ENCODE measurements around the gene VPS37C. TPM values are rescaled to one million over a fixed set of nuclear protein-coding genes. Genes with fewer than 3 reads are reported as not detected.
"Not testable (repeated sequence)": the region's sequence is repeated elsewhere in the genome, so short reads cannot be mapped to it uniquely, and the experiment has no call there.

The VPS37C gene
- total RNA-seq, 1 experiment from 2014 or later, result 22.9 TPM

DNA sequence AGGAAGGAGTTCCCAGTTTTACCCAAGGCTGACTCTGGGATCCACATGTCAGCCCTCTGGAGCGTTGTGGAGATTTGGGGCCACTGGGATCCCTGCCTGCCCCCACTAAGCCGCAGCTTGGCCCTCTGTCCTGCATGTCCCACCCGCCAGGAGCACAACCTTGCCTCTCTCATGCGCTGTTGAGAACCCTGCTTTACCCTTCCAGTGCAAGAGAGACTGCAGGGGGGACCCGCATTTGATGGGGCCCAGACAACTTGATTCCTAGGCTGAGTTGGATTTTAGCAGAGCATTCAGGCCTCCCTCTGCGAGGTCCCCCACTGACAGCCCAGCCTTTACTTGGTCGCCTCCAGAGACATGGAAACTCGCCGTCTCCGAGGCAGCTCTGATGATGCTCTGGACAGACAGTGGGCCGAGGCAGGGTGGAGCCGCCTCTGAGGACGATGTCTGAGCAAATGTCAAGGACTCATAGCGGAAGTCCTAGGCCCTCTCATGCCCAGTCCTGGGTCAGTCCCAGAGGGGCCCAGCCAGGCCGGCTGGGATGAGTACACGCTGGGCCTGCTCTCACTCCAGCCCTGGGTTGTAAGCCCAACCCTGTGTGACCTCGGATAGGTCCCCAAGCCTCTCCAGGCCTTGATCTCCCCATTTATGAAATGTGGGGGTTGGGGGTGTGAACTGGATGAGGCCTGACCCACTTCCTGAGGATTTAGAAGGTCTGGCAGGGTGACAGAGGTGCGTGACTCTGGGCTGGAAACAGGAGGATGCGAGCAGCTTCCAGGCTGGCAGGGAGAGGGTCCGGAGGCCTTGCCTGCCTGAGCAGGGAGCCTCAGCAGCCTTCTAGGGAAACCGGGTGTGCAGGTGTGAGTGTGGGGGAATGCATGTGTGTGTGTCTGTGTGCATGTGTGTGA, 58.3 kb downstream of the VPS37C start:
- DNase-seq (ENCODE audit: extremely low read depth, low read depth), result no peak

DNA sequence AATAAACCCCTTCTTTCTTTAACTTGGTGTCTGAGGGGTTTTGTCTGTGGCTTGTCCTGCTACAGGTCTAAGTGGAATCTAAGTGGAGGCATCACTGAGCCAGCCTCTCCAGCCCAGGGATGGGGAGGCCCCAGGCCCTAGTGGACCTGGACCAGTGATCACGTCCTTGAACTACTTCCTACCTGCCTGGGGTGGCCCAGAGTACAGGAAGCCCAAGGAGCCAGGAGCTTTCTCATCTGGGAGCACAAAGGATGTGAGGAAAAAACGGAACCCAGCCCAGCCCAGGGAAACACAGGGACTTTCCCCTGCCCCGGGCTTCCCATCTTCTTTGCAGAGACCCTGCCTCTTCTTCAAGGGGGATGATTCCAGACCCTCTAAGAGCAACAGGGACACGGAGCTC, 62.4 kb downstream of the VPS37C start:
- no peak for DNase-seq (ENCODE audit: extremely low read depth, low read depth)

DNA sequence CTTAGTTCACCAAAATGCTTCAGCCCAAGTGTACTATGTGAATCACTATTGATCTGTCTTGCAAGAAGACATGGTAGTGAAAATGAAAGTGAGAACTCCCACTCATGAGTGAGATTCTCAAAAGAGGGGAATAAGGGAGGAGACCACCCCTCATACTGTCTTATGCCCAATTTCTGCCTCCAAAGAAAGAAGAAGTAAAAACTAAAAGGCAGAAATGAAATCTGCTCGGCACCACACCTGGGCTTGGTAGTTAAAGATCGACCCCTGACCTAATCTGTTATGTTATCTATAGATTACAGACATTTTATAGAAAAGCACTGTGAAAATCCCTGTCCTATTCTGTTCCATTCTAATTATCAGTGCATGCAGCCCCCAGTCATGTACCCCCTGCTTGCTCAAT, 63.0 kb downstream of the VPS37C start:
- DNase-seq (ENCODE audit: extremely low read depth, low read depth), result not testable (repeated sequence)

DNA sequence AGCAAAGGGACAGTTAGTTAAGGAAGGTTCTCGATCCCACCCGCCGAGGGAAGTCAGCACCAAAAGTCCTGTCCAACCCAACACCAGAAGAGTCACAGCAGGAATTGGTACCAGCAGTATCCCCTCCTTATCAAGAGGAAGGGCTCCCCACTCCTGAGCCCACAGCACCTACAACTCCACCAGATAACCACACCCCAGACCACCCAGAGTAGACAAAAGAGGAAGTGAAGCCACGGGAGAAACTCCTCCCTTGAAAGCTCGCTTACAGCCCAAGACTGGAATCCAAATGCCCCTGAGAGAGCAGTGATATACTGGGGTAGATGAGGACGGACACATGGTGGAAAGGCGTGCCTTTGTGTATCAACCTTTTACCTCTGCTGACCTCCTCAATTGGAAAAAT, 66.2 kb downstream of the VPS37C start:
- DNase-seq (ENCODE audit: extremely low read depth, low read depth), result no peak

DNA sequence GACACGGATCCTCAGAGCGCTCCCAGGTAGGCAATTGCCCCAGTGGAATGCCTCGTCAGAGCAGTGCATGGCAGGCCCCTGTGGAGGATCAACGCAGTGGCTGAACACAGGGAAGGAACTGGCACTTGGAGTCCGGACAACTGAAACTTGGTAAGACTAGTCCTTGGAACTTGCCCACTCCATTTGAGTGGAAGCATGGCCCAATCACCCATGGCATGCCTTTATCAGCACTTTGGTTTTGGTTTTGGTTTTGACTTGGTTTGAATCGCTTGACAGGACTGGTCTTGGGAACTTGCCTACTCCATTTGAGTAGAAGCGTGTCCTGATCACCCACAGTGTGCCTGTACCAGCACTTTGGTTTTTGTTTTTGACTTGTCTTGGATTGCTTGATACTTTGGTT, 67.1 kb downstream of the VPS37C start:
- not testable (repeated sequence) for DNase-seq (ENCODE audit: extremely low read depth, low read depth)

DNA sequence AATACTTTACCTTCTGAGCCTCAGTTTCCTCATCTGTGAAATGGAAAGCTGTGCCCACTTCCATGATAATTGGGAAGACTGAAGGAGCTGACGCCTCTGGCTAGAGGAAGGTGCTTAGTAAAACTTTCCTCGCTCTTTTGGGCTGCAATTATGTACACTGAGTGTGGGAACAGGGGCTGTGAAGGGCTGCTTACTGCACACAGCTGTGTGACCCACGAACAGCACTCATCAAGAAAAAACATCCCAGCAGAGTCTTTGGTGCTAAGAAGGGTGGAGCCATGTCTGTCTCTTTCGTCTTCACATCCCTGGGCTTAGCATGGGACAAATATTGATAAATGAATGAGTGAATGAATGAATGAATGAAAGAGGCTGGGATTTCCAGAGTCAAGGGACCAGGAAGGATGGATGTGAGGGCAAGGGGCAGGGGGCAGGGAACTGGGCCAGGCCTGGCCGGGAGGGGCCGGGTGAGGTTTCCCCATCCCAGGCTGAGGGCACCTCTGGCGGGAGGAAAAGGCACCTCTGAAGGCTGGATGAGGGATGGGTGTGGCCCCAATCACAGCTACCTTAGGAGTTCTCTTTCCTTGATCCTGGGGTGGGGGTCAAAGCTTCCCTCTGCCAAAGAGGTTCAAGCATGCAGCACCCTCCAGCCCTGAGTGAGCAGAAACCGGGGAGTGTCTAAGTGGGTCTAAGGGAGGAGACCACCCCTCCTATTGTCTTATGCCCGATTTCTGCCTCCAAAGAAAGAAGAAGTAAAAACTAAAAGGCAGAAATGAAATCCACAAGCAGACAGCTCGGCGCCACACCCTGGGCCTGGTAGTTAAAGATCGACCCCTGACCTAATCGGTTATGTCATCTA, 68.1 kb downstream of the VPS37C start:
- DNase-seq (ENCODE audit: extremely low read depth, low read depth), result no peak

DNA sequence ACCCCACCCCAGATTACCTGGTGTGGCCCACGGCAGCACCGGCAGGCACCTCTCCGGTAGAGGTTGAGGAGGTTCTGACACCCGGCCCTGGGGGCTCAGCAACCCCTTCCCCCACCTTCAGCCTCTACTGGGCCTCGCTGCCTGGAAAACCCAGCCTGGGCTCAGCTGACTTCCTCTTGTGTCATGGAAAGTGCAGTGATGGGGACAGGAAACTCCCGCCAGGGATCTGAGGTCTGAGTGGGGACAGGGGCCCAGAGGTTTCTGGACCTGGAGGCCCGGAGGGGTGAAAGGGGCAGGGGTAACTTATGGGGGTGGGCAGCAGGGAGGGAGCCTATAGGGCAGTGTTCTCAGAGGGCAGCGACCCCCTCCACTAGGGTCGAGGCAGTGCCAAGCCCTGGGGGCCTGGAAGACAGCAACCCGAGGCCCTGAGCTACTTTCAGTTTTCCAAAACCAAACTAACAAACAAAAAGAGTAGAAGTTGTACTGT, 68.9 kb downstream of the VPS37C start:
- DNase-seq (ENCODE audit: extremely low read depth, low read depth), result no peak

DNA sequence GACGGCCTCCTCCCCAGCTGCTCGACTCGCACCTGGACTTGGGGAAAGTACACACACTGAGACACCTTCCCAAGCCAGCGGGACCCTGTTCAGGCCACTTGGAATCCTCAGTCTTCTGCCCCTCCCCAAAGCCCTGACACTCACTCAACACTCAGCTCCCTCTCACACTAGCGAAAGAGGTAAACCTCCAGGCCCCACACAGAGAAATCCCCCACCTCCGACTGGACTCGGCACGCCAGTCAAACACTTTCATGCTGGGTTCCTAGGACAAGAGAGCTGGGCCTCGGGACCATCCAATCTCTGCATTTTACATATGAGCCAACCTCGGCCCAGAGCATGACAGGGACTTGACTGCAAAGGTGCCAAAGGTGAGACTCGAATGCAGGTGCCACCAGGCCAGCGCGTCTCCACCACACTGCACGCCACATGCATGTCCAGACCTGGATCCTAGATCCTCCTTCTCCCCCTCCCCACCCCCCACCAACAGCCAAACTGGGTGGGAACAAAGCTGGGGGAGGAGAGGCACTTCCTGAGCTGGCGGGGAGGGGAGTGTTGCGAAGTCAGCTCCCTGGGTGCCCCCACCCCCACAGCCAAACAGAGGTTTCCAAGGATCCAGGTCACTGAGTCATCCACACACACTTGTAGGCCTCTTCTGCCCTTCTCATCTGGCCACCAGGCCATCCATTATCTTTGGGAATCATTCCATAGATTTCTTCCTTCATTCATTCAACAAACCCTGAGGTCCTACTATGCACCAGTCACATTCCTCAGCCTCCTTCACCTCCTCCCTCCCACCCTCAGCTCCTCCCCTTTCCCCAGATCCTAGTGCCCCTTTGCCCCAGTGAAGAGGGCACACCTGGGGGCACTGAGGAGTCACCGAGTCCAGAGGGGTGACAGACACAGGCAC, 69.6 kb downstream of the VPS37C start:
- no peak for DNase-seq (ENCODE audit: extremely low read depth, low read depth)

DNA sequence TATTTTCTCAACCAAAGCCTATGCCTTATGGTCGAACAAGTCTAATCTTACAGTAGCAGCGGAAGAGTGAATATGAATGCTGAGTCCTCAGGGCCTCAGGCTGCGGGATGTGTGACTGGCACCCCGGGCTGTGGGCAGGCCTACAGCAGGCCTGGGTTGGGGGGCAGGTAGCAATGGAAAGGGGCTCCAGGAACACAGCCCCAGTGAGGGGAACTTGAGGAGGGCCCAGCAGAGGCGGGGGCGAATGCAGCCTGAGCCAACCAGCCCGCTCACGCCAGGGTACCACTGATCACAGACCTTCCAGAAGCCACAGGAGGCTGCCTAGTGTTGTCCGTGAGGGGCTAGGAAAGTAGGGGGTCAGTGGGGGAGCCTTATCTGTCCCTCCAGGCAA, 70.2 kb downstream of the VPS37C start:
- DNase-seq (ENCODE audit: extremely low read depth, low read depth), result no peak

DNA sequence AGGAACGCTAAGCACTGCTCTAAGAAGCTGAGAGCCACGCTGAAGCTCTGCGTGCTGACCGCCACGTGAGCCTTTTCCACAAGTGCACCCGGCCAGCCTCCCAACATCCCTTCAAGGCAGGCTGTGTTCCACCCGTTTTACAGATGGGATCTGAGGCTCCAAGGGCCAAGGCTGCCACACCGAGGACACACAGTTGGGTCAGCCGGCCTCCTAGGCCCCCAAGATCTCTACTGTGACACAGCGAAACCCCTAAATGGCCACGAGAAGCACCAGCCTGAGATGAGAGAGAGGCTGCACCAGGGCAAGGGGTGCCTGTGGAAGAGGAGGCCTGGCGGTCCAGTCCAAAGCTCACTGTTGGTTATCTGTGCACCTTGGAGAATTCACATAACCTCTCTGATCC, 70.7 kb downstream of the VPS37C start:
- no peak for DNase-seq (ENCODE audit: extremely low read depth, low read depth)

DNA sequence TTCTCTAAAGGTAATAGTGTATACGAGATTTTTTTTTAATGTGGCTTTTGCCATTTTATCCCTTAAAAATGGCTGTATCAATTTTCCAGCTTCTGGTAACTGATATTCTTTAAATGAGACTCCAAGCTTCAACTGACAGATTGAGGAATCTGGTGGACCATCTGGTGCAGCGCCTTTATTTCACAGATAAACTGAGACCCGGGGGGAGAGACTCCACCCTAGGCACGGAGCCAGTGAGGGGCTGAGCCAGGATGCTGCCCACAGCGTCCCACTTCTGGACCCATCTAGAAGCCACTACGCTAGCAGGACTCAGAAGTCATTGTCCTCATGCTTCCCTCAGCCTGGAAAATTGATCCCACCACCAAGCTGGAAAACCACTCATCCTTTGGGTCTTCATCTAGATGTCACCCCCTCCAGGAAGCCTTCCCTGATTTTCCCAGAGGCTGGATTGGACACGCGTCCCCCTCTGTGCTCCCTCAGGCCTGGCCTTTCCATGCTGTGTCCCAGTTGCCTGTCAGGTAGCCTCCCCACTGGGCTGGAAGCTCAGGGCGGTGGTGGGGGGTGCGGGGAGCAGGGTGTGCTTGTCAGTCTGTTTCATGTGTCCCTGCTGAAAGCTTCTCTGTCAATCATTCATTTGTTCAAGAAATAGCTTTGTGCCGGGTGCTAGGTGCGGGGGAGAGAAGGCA, 71.3 kb downstream of the VPS37C start:
- DNase-seq (ENCODE audit: extremely low read depth, low read depth), result no peak

DNA sequence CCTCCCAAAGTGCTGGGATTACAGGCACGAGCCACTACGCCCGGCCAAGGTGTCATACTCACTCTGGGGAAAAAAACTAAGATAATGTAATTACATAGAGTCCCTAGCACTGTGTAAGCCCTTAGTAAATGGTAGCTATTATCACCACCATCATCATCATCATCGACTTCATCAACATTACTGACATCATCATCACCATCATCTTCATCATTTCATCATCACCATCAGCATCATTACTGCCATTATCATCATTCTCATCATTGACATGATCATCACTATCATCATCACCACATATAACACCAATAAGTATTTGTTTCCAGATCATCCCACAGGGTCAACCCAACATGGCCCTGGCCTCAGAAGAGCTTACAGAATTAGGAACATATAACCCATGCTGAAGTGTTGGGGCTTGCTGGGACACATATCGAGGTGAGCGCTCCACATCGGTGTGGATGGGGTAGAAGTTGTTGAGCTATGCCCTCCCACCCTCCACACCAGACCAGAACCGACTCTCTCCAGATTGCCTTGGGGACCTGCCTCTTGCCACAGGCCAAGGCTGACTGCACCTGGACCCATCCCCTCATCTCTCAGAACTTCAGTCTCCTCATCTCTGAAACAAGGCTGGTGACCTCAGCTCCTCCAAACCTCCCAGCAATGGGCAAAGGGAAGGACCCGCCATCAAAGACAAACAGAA, 73.7 kb downstream of the VPS37C start:
- DNase-seq (ENCODE audit: extremely low read depth, low read depth), result no peak

DNA sequence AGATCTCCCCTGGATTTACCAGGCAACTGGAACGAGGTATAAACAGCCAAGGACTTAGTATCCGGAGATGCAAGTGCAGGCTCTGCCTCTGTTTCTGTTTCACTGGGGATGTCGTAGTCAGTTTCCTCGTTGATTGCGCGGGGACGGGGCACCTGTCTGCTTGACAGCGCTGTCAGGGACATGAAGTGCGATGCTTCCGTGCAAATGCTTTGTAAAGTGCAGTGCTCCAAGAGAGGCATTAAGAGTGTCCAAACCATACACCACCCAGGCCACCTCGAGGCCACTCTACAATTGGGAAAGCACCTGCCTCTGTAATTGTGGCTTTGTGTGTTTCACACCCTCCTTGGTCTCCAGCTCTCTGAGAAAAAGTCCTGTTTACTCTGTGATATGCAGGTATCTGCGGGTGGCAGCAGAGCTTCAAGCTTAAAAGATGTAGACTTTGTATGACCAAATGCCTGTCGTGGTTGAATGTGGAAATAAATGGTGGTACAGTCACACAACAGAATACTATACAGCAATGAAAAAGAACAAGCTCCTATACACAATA, 77.6 kb downstream of the VPS37C start:
- no peak for DNase-seq (ENCODE audit: extremely low read depth, low read depth)

DNA sequence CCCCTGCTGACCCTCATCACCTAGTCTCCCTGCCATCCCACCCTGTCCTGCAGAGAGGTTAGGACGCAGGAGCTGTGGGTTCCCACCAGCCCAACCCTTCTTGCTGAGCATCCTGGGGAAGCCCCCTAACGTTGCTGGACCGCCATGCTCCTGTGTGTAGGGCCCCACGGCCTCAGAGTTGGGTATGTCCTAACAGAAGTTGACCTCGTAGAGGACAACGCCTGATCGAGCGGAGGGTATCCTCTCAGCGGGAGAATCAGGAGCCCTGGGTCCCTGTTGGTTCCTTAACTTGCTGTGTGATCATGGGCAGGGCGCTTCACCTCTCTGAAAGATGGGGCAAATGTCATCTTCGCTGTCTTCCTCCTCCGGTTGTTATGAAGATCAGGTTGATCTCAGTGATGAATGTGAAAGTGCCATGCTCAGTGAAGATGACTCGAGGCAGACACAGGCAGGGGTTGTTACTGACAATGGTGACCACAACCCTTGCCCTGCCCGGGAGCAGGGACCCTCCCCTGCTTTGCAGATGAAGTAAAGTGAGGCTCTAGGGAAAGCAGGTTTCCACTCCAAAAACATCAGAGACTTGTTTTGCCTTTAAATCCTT, 78.2 kb downstream of the VPS37C start:
- DNase-seq (ENCODE audit: extremely low read depth, low read depth), result no peak

DNA sequence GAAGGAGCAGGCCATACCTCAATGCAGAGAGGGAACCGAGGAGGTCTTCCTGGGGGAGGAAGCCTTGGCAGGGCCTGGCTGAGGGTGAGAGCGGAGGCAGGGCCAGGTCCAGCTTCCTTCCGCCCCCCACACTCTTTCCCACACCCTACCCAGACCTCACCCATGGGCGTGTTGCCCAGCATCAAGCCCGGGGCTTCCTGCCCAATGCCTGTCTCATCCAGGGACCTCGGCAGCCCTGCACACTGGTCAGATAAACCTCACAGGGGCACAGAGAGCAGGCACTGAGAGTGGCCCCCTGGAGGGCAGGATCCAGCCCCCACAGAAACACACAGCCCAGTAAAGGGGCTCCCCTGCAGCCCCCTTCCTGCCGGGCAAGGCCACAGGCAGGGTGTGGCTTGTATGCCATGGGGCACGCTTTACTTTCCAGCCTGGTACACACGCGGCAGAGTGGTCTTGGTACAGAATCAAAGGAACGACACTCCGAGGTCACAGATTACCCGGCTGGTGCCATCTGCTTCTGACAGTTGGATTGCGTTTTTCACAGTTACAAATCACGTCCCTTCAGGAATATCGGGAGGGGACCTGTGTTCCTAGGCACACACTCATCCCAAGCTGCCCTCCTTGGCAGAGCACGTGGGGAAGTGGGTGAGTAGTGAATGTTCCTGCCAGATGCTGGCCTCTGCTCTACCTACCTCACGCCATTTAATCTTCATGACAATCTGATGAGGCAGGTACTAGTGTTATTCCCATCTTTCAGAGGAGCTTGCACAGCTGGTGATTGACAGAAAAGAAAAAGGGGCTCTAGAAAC, 79.0 kb downstream of the VPS37C start:
- DNase-seq (ENCODE audit: extremely low read depth, low read depth), result no peak

DNA sequence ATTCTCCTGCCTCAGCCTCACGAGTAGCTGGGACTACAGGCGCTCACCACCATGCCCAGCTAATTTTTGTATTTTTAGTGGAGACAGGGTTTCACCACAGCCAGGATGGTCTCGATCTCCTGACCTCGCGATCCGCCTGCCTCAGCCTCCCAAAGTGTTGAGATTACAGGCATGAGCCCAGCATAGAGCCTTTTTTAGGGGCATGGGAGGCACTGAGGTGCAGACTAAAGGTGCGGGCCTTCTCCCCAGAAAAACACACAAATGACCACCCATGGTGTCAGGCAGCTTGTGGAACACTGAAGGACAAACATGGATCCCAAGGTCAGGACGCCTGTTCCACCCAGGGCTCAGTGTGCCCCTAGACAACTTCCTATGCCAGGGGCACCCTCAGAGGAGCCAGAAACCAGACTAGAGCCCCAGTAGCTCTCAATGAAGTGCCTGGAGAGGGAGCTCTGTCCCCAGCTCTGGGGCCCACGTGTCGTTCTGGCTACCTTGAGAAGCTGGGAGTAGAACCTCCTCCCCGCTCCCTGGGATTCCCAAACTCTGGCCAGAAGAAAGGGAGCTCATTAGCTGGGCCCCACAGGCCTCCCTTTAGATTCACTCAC, 80.1 kb downstream of the VPS37C start:
- DNase-seq (ENCODE audit: extremely low read depth, low read depth), result no peak

DNA sequence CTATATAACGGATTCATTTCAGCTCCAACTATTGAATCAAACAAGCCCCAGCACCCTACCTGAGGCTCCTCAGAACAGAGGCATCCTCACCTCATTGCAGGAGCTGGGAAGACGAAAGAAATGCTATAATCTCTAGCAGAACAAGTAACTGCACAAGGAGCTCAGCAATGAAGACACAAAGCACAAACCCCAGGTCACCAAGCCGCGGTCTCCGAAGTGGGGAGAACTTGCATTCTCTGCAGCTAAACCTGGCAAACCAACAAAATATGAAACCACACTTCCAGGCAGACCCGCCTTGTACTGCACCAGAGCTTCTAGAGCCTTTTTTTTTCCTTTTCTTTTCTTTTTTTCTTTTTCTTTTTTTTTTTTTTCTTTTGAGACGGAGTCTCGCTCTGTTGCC, 80.7 kb downstream of the VPS37C start:
- no peak for DNase-seq (ENCODE audit: extremely low read depth, low read depth)

Data from NCI-H460 (cell line).